Stimulated activated CD4-positive, alpha-beta T cell treated with anti-CD3 and anti-CD28 coated beads, Interleukin-12 subunit alpha, Interleukin-12 subunit beta, amount 100 ng/mL, for 48 hours (primary cell): Measurements from ENCODE around the gene ADGRV1.
"Not testable (repeated sequence)": the region's sequence is repeated elsewhere in the genome, so short reads cannot be mapped to it uniquely, and the experiment has no call there.

ENCODE experiments used
- DNase-seq, 3 donors: peaks; one replicate each; pipeline ENCODE4 v3.0.0-alpha.2; 2020; ENCODE audit warnings: low read depth in 2 of 3, low spot score in 1 of 3

The ADGRV1 gene

DNA sequence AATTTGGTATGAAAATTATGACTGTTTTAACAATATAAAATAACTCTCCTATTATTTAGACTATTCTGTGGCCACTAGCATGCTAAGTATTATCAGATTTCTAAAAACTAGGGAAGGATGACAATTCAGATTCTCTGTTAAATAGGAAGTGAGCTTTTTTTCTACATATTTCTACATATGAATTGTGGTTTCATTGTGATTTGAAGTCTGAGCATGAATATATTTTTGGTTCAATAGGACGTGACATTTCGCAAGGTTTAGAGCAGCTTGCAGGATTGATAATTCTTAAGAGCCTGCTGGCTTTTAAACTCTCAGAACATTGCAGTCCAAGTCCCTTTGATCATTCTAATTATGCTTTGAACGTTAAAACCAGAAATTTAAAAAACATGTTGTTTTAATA lies 82.9 kb downstream of the ADGRV1 start:
- DNase-seq: no peak

GRCh38 chr5:90642706-90643229 lies 84.2 kb downstream of the ADGRV1 start:
- DNase-seq: no peak

- no peak for DNase-seq
These were observed 85.5 kb downstream of the ADGRV1 start for GRCh38 chr5:90644132-90644531.

DNA sequence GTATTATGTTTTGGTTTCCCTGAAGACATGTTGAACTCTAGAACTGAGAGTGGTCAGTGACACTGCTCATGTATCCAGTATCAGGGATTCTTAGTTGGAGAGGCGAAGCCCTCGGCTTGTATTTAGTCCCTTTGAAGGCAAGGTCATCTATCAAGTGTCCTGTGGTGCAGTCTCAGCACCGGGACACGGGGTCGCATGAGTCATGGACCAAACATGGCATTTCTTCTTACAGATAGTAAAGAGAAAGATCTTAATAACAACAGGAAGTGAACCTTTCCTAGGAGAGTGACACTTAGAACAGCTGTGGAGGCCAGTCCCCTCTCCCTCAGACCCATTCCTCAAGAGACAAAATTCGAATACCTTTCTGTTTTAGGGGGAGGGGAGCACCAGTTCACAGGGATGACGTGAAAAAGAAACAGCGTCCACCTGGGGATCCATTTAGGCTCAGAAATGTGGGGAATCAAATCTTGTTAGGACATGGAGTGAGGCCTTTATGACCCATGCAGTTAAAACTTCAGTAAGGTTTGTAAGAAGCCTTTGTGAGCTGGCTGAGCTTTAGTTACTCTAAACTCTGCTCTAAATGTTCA lies 86.5 kb downstream of the ADGRV1 start:
- no peak for DNase-seq

GRCh38 chr5:90650767-90651166 lies 92.2 kb downstream of the ADGRV1 start:
- DNase-seq: no peak

GRCh38 chr5:90654215-90654614 lies 95.6 kb downstream of the ADGRV1 start:
- no peak for DNase-seq

DNA sequence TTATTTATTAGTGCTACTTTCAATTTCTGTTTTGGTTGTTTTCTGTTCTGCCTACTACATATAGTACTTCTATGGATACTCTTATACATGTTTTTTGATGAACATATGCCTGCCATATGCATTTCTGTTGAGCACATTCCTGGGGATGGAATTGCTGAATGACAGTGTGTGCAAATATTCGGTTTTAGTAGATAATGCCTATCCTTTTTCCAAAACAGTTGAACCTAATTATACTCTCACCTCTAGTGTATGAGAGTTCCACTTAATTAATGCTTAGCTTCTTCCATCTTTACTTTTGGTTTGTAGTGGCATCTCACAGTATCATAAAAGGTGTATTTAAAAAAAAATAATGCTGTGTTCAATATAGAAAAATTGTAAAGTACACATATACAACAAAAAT lies 96.8 kb downstream of the ADGRV1 start:
- DNase-seq: no peak

DNA sequence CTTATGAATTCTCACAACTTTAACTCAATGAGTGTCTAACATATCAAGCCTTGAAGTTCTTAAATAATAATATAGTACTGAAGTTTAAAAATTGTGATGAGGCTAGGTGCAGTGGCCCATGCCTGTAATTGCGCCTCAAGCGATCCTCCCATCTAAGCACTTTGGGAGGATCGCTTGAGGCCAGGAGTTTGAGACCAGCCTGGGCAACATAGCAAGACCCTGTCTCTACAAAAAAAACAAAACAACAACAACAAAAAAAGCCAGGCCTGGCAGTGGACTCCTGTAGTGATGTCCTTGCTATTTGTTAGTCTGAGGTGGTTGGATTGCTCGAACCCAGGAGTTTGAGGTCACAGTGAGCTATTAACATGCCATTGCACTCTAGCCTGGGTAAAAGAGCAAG lies 98.4 kb downstream of the ADGRV1 start:
- no peak for DNase-seq

GRCh38 chr5:90657788-90658187 lies 99.2 kb downstream of the ADGRV1 start:
- DNase-seq: no peak

DNA sequence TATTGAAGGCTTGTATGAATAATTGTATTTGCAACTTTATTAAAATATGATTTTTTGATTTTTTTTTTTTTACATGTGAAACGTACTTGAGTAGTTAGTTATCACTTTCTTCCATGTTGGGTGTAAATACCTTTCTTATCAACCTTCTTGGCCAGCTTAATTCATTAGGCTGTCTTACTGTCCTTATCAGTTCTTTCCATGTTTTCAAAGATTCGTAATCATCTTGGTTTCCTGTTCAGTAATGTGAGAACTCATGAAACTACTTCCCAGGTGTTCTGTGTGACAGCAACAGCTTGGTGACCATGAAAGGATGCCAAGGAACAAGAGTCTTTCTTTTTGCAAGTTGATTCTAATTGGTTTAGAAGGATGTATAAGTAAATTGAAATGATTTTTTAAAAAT lies 100.0 kb downstream of the ADGRV1 start:
- no peak for DNase-seq

DNA sequence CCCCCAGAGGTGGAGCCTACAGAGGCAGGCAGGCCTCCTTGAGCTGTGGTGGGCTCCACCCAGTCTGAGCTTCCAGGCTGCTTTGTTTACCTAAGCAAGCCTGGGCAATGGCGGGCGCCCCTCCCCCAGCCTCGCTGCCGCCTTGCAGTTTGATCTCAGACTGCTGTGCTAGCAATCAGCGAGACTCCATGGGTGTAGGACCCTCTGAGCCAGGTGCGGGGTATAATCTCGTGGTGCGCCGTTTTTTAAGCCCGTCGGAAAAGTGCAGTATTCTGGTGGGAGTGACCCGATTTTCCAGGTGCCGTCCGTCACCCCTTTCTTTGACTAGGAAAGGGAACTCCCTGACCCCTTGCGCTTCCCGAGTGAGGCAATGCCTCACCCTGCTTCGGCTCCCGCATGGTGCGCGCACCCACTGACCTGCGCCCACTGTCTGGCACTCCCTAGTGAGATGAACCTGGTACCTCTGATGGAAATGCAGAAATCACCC lies 109.5 kb downstream of the ADGRV1 start:
- not testable (repeated sequence) for DNase-seq

DNA sequence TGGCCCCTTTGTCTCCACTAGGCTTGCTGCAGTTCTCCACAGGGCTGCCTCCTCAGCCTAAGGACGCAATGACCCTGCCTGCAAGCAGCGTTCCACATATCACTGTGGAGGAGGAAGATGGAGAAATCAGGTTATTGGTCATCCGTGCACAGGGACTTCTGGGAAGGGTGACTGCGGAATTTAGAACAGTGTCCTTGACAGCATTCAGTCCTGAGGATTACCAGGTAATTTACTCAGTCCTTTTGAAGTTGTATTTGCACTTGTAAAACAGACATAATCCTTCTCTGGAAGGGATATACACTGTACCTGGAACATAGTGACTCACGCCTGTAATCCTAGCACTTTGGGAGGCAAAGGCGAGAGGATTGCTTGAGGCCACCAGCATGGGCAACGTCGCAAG lies 116.6 kb downstream of the ADGRV1 start:
- no peak for DNase-seq

DNA sequence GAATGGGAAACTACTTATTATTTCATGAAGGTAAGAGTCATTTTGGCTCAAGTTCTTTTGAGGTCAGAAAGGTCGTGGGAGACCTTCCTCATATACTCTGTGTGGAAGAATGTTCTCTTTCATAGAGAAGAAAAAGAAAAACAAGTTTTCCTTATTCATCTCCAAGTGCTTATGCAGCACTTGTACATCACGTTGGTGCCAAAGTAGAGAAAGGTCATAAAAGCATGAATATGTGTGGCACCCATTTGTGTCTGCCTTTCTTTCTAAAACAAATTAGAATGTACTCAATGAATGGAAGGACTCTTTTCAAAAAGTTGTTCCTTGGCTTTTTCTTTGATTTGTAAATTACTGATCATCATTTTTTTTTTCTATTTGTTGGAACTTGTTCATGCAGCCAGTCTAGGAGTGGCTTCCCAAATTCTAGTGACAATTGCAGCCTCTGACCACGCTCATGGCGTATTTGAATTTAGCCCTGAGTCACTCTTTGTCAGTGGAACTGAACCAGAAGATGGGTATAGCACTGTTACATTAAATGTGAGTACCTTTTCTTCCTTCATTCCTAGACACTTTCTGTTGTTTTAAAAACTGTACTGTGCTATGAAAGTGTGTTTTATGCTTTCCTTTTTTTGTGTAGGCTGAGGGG lies 122.4 kb downstream of the ADGRV1 start:
- DNase-seq: no peak

DNA sequence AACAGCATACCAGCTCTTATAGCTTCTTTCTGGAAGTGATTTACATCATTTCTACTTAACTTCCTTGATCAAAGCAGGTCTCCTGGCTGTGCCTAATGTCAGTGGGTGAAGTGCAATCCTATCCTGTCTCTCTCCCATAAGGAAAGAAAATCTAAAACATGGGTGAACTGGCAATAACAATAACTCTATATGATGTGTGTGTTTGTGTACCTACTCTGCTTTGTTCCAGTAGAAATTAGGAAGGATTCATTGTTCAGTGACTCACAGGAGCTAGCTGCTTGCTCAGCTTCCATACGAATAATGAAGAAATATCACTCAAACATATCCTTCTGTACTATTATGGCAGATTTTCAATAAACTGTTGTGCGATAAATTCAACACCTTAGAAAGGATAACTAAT lies 123.7 kb downstream of the ADGRV1 start:
- no peak for DNase-seq

DNA sequence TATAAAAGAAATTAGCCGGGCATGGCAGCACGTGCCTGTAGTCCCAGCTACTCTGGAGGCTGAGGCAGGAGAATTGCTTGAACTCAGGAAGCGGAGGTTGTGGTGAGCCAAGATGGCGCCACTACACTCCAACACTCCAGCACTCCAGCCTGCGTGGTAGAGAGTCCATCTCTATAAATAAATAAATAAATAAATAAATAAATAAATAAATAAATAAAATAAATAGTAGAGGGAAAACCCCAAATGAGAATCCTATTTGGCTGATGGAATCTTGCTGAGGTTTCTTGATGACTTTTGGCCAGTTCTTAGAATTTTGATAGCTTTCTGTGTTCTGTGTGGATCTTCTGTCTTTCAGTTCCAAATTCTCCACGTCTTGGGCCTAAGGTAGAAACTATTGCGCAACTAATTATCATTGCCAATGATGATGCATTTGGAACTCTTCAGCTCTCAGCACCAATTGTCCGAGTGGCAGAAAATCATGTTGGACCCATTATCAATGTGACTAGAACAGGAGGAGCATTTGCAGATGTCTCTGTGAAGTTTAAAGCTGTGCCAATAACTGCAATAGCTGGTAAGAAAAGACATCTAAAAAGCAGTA lies 126.9 kb downstream of the ADGRV1 start:
- no peak for DNase-seq

- DNase-seq: not testable (repeated sequence)
These were observed 127.8 kb downstream of the ADGRV1 start for GRCh38 chr5:90686363-90686762.

- DNase-seq: not testable (repeated sequence)
These were observed 128.9 kb downstream of the ADGRV1 start for GRCh38 chr5:90687458-90687857.

GRCh38 chr5:90689064-90689463 lies 130.5 kb downstream of the ADGRV1 start:
- DNase-seq: no peak

DNA sequence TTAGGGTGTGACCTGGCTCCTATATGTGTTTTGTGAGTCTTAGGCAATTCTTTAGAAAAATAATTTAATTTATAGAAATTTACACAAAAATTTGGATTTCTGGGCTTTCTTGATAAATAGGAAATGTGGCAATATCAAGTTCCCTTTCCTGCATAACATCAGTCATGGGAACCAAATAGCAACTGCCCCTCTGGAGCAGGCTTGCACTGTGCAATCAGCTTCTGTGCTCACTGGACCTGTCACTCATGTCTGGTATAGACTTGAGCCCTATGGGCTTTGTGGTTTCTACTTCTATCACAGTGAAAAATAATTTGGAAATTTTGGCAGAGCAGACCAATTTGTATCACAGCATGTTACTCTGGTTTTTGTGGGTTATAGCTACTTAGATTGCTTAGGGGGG lies 131.7 kb downstream of the ADGRV1 start:
- DNase-seq: no peak

- no peak for DNase-seq
These were observed 132.9 kb downstream of the ADGRV1 start for GRCh38 chr5:90691533-90691932.

DNA sequence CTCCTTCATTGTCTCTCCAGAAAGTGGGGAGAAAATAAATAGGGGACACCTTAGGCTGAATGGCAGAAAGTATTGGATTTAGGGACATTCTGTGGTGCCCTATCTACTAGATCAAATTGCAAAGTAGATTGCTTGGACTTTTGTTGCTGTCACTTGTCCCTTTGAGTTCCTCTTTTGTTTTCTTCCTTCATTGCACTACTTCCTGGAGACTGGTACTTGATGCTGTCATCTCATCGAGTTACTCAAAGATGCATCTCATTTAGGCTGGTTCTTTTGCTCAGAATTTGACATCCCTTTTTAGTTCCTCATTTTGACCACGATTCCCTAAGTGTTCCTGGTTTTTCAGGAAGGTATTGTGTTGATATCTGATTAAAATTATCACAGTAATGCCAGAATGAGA lies 137.6 kb downstream of the ADGRV1 start:
- DNase-seq: no peak

GRCh38 chr5:90700299-90700698 lies 141.7 kb downstream of the ADGRV1 start:
- no peak for DNase-seq
